IMR-90 (cell line): ENCODE data around the gene GNL1. TPM values are rescaled to one million over a fixed set of nuclear protein-coding genes. Genes with fewer than 3 reads are reported as not detected.

Source experiments
- ATAC-seq: fragments of 200-7000 bp; cut with Tn5 transposase; 2 replicates; pipeline ENCODE4 v1.9.1; 2020; ENCODE audit warnings: low read depth, mild to moderate bottlenecking, moderate library complexity
- BruUV-seq: library from RNA; stranded (reverse); fragments of 400-500 nt; replicated peaks from 2 replicates; lab custom pipeline; 2021; lab: Mats Ljungman, UMichigan
- CTCF ChIA-PET: fragments of 300-600 bp; formaldehyde crosslinking; extraction: SDS; loops from one replicate; lab custom pipeline; 2021; ENCODE audit warnings: antibody characterized with exemption; lab: Yijun Ruan, JAX
- POLR2A ChIA-PET: fragments of 300-600 bp; sonication (Branson Sonifier 250); formaldehyde crosslinking; loops from one replicate; lab custom pipeline; 2022; ENCODE audit warnings: antibody characterized with exemption; ENCODE audit not compliant: unreplicated experiment; lab: Charles Lee
- DNase-seq: peaks from one replicate; pipeline ENCODE4 v3.0.0; 2013
- H2AFZ ChIP-seq: replicated peaks from 2 replicates; pipeline ENCODE3; 2013; ENCODE audit warnings: low read length, mild to moderate bottlenecking; ENCODE audit not compliant: poor library complexity
- H2AK5ac ChIP-seq: 2 replicates; pipeline ENCODE4 v1.6.1; 2013; ENCODE audit warnings: low read depth, low read length, inconsistent platforms
- H2AK9ac ChIP-seq: replicated peaks from 2 replicates; pipeline ENCODE3; 2013; ENCODE audit warnings: mild to moderate bottlenecking, low read depth, low read length, moderate library complexity; ENCODE audit not compliant: poor library complexity
- H2BK120ac ChIP-seq: 2 replicates; pipeline ENCODE4 v1.6.1; 2013; ENCODE audit warnings: low read depth, low read length, inconsistent platforms
- H2BK15ac ChIP-seq: 3 replicates; pipeline ENCODE4 v1.6.1; 2013; ENCODE audit warnings: low read depth, low read length, inconsistent platforms
- H2BK20ac ChIP-seq: 2 replicates; pipeline ENCODE4 v1.6.1; 2013; ENCODE audit warnings: low read depth, mild to moderate bottlenecking, inconsistent platforms, low read length, moderate library complexity
- H2BK5ac ChIP-seq: 2 replicates; pipeline ENCODE4 v1.6.1; 2013; ENCODE audit warnings: mild to moderate bottlenecking, low read depth, low read length, inconsistent platforms; ENCODE audit not compliant: poor library complexity, severe bottlenecking
- H3K14ac ChIP-seq: replicated peaks from 2 replicates; pipeline ENCODE4 v1.6.1; 2013; ENCODE audit warnings: low read depth, low read length, inconsistent platforms
- H3K18ac ChIP-seq: 2 replicates; pipeline ENCODE4 v1.6.1; 2013; ENCODE audit warnings: low read depth, low read length, control low read depth
- H3K23ac ChIP-seq: 2 replicates; pipeline ENCODE4 v1.6.1; 2013; ENCODE audit warnings: low read depth, low read length, inconsistent platforms
- H3K27ac ChIP-seq: 2 replicates; pipeline ENCODE4 v1.5.1; 2013; ENCODE audit warnings: mild to moderate bottlenecking, control low read depth, low read length; ENCODE audit not compliant: insufficient read depth
- H3K27me3 ChIP-seq: 2 replicates; pipeline ENCODE4 v1.6.1; 2013; ENCODE audit warnings: low read length; ENCODE audit not compliant: control insufficient read depth, insufficient read depth
- H3K36me3 ChIP-seq: 2 replicates; pipeline ENCODE4 v1.6.1; 2013; ENCODE audit warnings: low read length, mixed read lengths; ENCODE audit not compliant: control insufficient read depth, insufficient read depth
- H3K4ac ChIP-seq: 2 replicates; pipeline ENCODE4 v1.6.1; 2013; ENCODE audit warnings: low read depth, low read length, inconsistent platforms
- H3K4me1 ChIP-seq: 2 replicates; pipeline ENCODE4 v1.6.1; 2013; ENCODE audit warnings: low read length, mixed read lengths; ENCODE audit not compliant: control insufficient read depth, insufficient read depth
- H3K4me2 ChIP-seq: 2 replicates; pipeline ENCODE4 v1.6.1; 2013; ENCODE audit warnings: low read depth, mild to moderate bottlenecking, control low read depth, low read length, moderate library complexity
- H3K4me3 ChIP-seq: 2 replicates; pipeline ENCODE4 v1.5.1; 2013; ENCODE audit warnings: low read depth, mild to moderate bottlenecking, control low read depth, low read length, moderate library complexity; ENCODE audit not compliant: insufficient read depth
- H3K56ac ChIP-seq: 2 replicates; pipeline ENCODE4 v1.6.1; 2013; ENCODE audit warnings: low read length, inconsistent platforms; ENCODE audit not compliant: insufficient read depth; ENCODE audit errors: extremely low read depth
- H3K79me1 ChIP-seq, 2 experiments: 2 replicates each; pipeline ENCODE4 v1.6.1; 2013; ENCODE audit warnings: low read length in 2 of 2, inconsistent platforms in 1 of 2, low read depth in 1 of 2
- H3K9ac ChIP-seq: 2 replicates; pipeline ENCODE4 v1.6.1; 2013; ENCODE audit warnings: low read depth, low read length, control low read depth
- H3K9me1 ChIP-seq: 2 replicates; pipeline ENCODE4 v1.6.1; 2013; ENCODE audit warnings: low read length, inconsistent platforms; ENCODE audit not compliant: insufficient read depth
- H3K9me3 ChIP-seq: 2 replicates; pipeline ENCODE4 v1.6.1; 2013; ENCODE audit warnings: low read length; ENCODE audit not compliant: control insufficient read depth, insufficient read depth
- H4K20me1 ChIP-seq: 2 replicates; pipeline ENCODE4 v1.6.1; 2013; ENCODE audit warnings: low read length, inconsistent platforms; ENCODE audit not compliant: insufficient read depth
- H4K5ac ChIP-seq: 2 replicates; pipeline ENCODE4 v1.6.1; 2013; ENCODE audit warnings: mild to moderate bottlenecking, low read depth, low read length, control low read depth
- H4K8ac ChIP-seq, 2 experiments: 2 replicates each; pipeline ENCODE4 v1.6.1; 2013; ENCODE audit warnings: low read depth in 2 of 2, low read length in 2 of 2, control low read depth in 1 of 2, inconsistent platforms in 1 of 2
- H4K91ac ChIP-seq: 2 replicates; pipeline ENCODE4 v1.6.1; 2013; ENCODE audit warnings: low read depth, low read length, inconsistent platforms; ENCODE audit not compliant: insufficient read depth
- CEBPB ChIP-seq: IDR thresholded peaks from 2 replicates; pipeline ENCODE4 v1.6.1; 2012; ENCODE audit warnings: low read depth, low read length, improper control_type of control experiment
- CHD1 ChIP-seq: IDR thresholded peaks from 2 replicates; pipeline ENCODE4 v1.6.1; 2012; ENCODE audit warnings: low read depth, low read length, improper control_type of control experiment
- ELK1 ChIP-seq: fragments of 150-350 bp; IDR thresholded peaks from 2 replicates; pipeline ENCODE4 v1.6.1; 2016; ENCODE audit warnings: low read depth, mild to moderate bottlenecking, low read length, moderate library complexity, borderline replicate concordance
- MAFK ChIP-seq: IDR thresholded peaks from 2 replicates; pipeline ENCODE4 v1.6.1; 2012; ENCODE audit warnings: low read depth, low read length, improper control_type of control experiment
- MXI1 ChIP-seq: IDR thresholded peaks from 2 replicates; pipeline ENCODE4 v1.6.1; 2012; ENCODE audit warnings: low read depth, mild to moderate bottlenecking, low read length, moderate library complexity, borderline replicate concordance
- RCOR1 ChIP-seq: IDR thresholded peaks from 2 replicates; pipeline ENCODE4 v1.6.1; 2012; ENCODE audit warnings: mild to moderate bottlenecking, low read length, improper control_type of control experiment; ENCODE audit not compliant: insufficient replicate concordance
- RFX5 ChIP-seq: IDR thresholded peaks from 2 replicates; pipeline ENCODE4 v1.8.0; 2012; ENCODE audit warnings: low read depth, mild to moderate bottlenecking, low read length, moderate library complexity
- USF2 ChIP-seq: fragments of 150-350 bp; IDR thresholded peaks from 2 replicates; pipeline ENCODE4 v1.6.1; 2017; ENCODE audit warnings: mild to moderate bottlenecking, antibody characterized with exemption, low read length, low read depth
- WGBS, 2 experiments: methylation state at CpG; one replicate each; pipeline versions ENCODE4 v1.1.5 to v1.1.7; 2013; ENCODE audit warnings: missing lambda C conversion rate in 2 of 2; ENCODE audit not compliant: insufficient read length in 1 of 2; ENCODE audit errors: extremely low coverage in 2 of 2; 5-methylcytosine and 5-hydroxymethylcytosine counted together
- dilution Hi-C: fragments of 300-500 bp; cut with HindIII; formaldehyde crosslinking; loops from one replicate; pipeline ENCODE4 v1.14.3; 2018; ENCODE audit warnings: low sequenced_read_pairs; ENCODE audit not compliant: unreplicated experiment
- in situ Hi-C: fragments of 300-500 bp; cut with MboI; formaldehyde crosslinking; loops from 3 replicates; pipeline ENCODE4 v1.14.3; 2019; ENCODE audit warnings: low sequenced_read_pairs, inconsistent platforms, mixed read lengths
- intact Hi-C: fragments of 100-400 bp; cut with micrococcal nuclease; formaldehyde crosslinking; loops from 2 replicates; pipeline ENCODE4 v1.10.0; 2022
- polyA plus RNA-seq, 3 experiments: library from polyadenylated mRNA; depleted of rRNA; stranded (reverse); fragments of >200 nt; gene quantifications; 2 replicates each; pipeline ENCODE4 v1.2.3, GENCODE V29; 2012; ENCODE audit warnings: low replicate concordance in 1 of 3
- total RNA-seq: library from RNA; depleted of rRNA; stranded (reverse); fragments of >200 nt; gene quantifications from 2 replicates; pipeline ENCODE4 v1.2.3, GENCODE V29; 2012

GNL1 gene
- total and polyA plus RNA-seq, 2 of the 4 experiments (the other 2 are of a cell fraction), result 40.5 to 44.0 TPM

GRCh38 chr6:30511169-30511546 lies 45.1 kb downstream of the GNL1 start:
- DNase-seq (no peak), ATAC-seq (no peak)
- no peak overlapping the region for H2BK15ac ChIP-seq
- no peaks in the 10 kb centered on the region for H3K9me1 ChIP-seq
- H3K27ac ChIP-seq, result no peak overlapping the region
- intact Hi-C loops (no loop called here), dilution Hi-C loops (no loop called here), in situ Hi-C loops (no loop called here)
- H3K79me1 ChIP-seq, result no peaks in the 10 kb centered on the region
- no peak overlapping the region for H2BK5ac ChIP-seq
- no peak overlapping the region for H2AFZ ChIP-seq
- no peak overlapping the region for H3K9ac ChIP-seq
- no peak overlapping the region for H3K56ac ChIP-seq
- H2BK20ac ChIP-seq, result no peak overlapping the region
- no peak overlapping the region for H2AK9ac ChIP-seq
- ChIA-PET POLR2A (no interaction called here), CTCF (interaction anchor here (0.9 to 1.8 kb wide), 3 partner anchors 10 to 30 kb away, joined by 3 to 5 read pairs (median 3); no protein-coding TSS in a partner anchor)
- no TSS peak for BruUV-seq
- H4K8ac ChIP-seq, result no peak overlapping the region
- no peak overlapping the region for H3K14ac ChIP-seq
- WGBS, 2 experiments, result no CpG with 5 or more reads among the region's 5 CpGs
- H4K5ac ChIP-seq, result no peak overlapping the region
- H4K20me1 ChIP-seq, result no peaks in the 10 kb centered on the region
- H3K4ac ChIP-seq, result no peak overlapping the region
- no peak overlapping the region for H2AK5ac ChIP-seq
- no peaks in the 10 kb centered on the region for H3K36me3 ChIP-seq
- H4K91ac ChIP-seq, result no peak overlapping the region
- H3K4me1 ChIP-seq, result no peaks in the 10 kb centered on the region; the same call in 1 of the 2 replicates
- H3K9me3 ChIP-seq, result no peaks in the 10 kb centered on the region
- H3K27me3 ChIP-seq, result no peaks in the 10 kb centered on the region
- no peak overlapping the region for H3K4me2 ChIP-seq
- no peak overlapping the region for H3K23ac ChIP-seq
- no peak overlapping the region for H2BK120ac ChIP-seq
- no peak overlapping the region for H3K18ac ChIP-seq
- TF ChIP-seq RCOR1 (no peak), ELK1 (no peak), USF2 (no peak), MAFK (no peak), CEBPB (no peak), MXI1 (no peak), CHD1 (no peak), RFX5 (no peak)
- H3K4me3 ChIP-seq, result no peak overlapping the region
